ENCODE results near the gene TBR1.
A peak's percentile ranks its signal among the peaks of the same experiment; 100 is the strongest.

Gene TBR1

GRCh38 chr2:161415987-161416707, at the start of gene TBR1:
Gene TBR1, plus strand, starts transcription at chr2:161416297. Its CDS starts 114 bp downstream, at chr2:161416411.
- peak; percentile 53 for DNase-seq

GRCh38 chr2:161367675-161368074, 48.4 kb upstream of the TBR1 start:
- DNase-seq = no peak

GRCh38 chr2:161369311-161369710, 46.8 kb upstream of the TBR1 start:
- no peak for DNase-seq

- DNase-seq = no peak
Observed at GRCh38 chr2:161370981-161371380, 45.1 kb upstream of the TBR1 start.

- no peak for DNase-seq
Observed at GRCh38 chr2:161371869-161372268, 44.2 kb upstream of the TBR1 start.

- DNase-seq = peak; percentile 11
Observed at GRCh38 chr2:161373942-161374341, 42.2 kb upstream of the TBR1 start.

GRCh38 chr2:161374446-161374845, 41.7 kb upstream of the TBR1 start:
- no peak for DNase-seq

- DNase-seq = no peak
Observed at GRCh38 chr2:161379740-161380139, 36.4 kb upstream of the TBR1 start.

GRCh38 chr2:161381546-161381945, 34.6 kb upstream of the TBR1 start:
- DNase-seq = no peak

GRCh38 chr2:161382747-161383146, 33.4 kb upstream of the TBR1 start:
- DNase-seq = peak; percentile 14

GRCh38 chr2:161384864-161385263, 31.2 kb upstream of the TBR1 start:
- DNase-seq = peak; percentile 57

GRCh38 chr2:161386228-161386824, 29.8 kb upstream of the TBR1 start:
- no peak for DNase-seq

GRCh38 chr2:161388146-161388779, 27.8 kb upstream of the TBR1 start:
- no peak for DNase-seq

- DNase-seq = no peak
Observed at GRCh38 chr2:161391737-161392506, 24.2 kb upstream of the TBR1 start.

GRCh38 chr2:161400076-161400475, 16.0 kb upstream of the TBR1 start:
- no peak for DNase-seq

GRCh38 chr2:161402297-161402696, 13.8 kb upstream of the TBR1 start:
- DNase-seq = no peak

- DNase-seq = no peak
Observed at GRCh38 chr2:161406316-161406715, 9.8 kb upstream of the TBR1 start.

- no peak for DNase-seq
Observed at GRCh38 chr2:161407597-161407996, 8.5 kb upstream of the TBR1 start.

GRCh38 chr2:161409308-161409907, 6.7 kb upstream of the TBR1 start:
- no peak for DNase-seq

GRCh38 chr2:161412346-161412745, 3.8 kb upstream of the TBR1 start:
- DNase-seq = peak; percentile 52

GRCh38 chr2:161414042-161415033, 1.8 kb upstream of the TBR1 start:
- DNase-seq = peak; percentile 70

All from OCI-M1 (cell line).